Activated effector memory CD4-positive, alpha-beta T cell treated with Interleukin-2 at 50 U/mL for 16 hours (primary cell): ENCODE data around the gene SNPH.

Source experiments
- DNase-seq: peaks from one replicate; pipeline ENCODE4 v3.0.0-alpha.2; 2020

Gene SNPH

DNA sequence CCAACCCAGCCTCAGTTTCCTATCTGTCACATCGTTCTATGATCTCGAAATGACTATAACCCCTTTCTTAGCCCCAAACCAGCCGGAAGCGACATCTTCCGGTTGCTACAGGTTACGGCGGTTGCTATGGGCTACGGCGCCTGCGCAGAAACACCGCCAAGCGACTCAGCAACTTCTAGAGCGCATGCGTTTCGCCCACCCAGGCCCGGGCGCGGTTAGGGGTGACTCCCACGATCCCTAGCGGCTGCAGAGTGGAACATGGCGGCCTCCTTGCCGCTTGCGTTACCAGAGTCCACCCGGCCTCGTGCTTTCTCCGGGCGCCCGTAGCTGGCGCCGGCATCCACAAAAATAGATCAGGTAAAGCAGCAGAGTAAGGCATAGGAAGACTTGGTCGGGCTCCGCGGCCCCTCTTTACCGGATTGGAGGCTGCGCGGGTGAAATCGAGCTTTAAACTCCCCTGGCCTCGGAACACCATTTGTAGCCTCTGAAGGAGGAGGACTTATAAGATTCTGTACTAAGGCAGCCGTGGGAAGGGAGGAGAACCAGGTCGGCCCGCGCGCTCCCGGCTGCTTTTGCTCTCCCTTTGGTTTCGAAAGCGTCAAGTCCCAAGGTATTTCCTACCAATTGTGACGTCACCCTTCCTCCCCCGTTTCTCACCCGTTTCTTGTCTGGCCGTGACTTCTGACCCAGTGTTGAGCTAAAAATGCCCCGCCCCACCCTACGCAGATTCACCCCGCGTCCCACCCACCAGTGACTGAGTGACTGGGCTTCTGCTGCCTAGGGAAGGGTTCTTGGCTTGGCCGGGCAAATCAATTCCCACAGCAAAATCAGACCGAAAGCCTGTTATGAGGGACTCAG, 59.3 kb downstream of the SNPH start:
- DNase-seq: peak; percentile 97

GRCh38 chr20:1326031-1326930, 60.2 kb downstream of the SNPH start:
- DNase-seq: no peak

- DNase-seq: no peak
These were observed 61.2 kb downstream of the SNPH start for GRCh38 chr20:1327241-1327653.

GRCh38 chr20:1327827-1328679, 62.0 kb downstream of the SNPH start:
- DNase-seq: no peak

DNA sequence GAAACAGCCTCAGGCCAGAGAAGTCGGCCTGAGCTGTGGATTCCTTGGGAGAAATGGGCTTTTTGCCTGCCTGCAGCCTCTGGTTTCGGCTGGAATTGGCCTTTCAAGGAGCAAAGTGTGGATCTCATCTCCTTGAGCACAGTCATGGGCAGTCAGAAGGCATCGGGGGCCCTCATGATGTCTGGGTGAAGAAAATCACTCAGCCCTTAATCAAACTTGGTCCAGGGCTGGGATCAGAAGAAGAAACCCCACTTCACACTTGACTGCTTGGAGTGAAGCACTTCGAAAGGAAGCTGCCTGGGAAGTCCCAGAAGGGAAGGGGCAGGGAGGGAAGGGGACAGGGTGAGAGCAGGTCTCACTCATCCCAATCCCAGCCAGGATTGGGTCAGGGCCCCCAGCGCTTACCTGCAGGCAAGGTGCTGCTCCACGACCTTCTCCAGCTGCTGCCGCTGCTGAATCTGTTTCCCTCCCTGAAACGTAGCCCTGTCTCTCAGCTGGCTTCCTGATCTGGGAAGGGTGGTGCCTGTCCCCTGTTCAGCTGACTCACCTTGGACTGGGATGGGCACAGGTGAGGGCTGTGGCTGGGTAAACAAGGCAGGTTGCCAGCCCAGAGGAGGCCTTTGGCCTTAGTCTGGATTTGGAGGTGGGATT, 62.7 kb downstream of the SNPH start, which contains the start of gene SDCBP2:
Gene SDCBP2 (minus strand): TSS at position 460 of the 651 bp plus-strand sequence. CDS start 8,723 bp downstream, outside the sequence.
- DNase-seq: no peak

- DNase-seq: no peak
These were observed 64.2 kb downstream of the SNPH start for GRCh38 chr20:1330075-1330830.

DNA sequence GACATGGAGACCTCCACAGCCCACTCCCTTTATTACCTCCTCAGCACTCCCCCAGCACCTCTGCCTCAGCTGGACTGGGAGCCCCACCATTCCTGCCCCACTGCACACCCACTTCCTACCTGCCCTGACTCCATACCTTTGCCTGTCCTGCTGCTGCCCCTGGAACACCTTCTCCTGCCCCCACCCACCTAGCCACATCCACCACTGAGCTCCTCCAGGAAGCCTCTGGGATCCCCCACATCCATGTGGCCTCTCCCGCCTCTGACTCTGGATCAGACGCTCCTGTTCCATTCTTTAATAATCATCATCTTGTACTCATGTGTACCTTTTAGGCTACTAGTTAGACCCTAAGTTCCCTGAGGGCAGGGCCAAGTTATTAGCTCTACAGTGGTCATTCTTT, 65.0 kb downstream of the SNPH start:
- no peak for DNase-seq

DNA sequence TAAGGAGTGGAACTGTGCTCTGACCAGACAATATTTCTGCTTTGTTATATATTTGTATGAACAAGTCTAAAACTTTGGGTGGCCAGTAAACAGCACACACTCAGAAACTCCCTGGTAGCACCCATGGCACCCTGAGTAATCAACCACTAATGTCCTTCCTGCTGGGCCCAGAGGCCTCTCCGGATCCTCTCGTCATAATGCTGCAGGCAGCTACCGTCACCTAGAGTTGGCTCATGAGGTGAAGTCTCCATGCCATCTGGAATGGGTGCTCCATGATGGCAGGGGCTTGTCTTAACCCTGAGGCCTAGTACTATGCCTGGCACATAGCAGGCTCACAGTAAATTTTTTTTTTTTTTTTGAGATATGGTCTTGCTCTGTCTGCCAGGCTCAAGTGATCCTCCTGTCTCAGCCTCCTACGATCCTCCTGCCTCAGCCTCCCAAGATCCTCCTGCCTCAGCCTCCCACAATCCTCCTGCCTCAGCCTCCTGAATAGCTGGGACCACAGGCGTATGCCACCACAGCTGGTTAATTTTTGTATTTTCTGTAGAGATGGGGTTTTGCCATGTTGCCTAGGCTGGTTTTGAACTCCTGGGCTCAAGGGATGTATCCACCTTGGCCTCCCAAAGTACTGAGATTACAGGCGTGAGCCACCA, 65.8 kb downstream of the SNPH start:
- DNase-seq: no peak

DNA sequence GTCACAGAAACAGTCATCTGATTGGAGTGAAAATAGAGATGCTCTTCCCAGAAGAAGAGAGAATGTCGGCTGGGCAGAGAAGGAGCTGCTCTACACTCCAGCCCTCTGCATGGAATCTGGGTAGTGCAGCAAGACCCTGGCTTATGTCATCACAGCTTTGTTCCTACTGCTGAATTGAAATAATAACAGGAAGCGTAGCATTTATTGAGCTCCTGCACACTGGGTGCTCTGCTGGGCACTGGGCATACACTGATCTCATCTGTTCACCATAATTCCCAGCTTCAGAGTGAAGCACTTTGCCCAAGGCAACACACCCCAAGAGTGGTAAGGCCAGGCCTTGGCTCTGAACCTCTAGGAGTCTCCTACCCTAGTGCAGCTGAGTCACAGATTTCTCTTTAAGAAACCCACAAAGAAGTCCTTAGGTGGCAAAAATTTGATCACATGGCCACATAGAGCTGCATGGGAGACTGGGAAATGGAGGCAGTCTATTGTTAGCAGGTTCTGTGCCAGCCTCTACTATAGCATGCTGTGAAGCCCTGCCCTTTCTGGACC, 66.7 kb downstream of the SNPH start:
- DNase-seq: no peak

GRCh38 chr20:1333462-1334369, 67.6 kb downstream of the SNPH start:
- no peak for DNase-seq

GRCh38 chr20:1334370-1334731, 68.3 kb downstream of the SNPH start:
- no peak for DNase-seq

DNA sequence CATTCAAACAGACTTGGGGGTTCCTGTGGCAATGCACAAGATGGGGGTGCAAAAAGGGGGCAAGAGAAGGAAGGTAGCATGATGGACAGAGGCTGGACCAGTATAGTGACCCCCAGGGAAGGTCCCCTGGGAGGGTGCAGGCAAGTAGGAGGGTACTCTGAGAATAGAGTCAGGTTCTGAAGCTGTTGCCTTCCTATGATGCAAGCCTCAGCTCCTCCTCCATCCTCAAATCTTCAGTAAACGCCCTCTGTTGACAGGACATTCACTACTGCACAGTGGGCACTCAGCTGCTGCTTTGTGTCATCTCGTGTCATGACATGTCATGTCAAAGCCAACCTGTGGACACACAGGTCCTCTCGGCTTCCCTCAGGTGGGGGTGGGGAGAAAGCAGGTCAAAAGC, 68.7 kb downstream of the SNPH start:
- DNase-seq: no peak

- no peak for DNase-seq
These were observed 70.0 kb downstream of the SNPH start for GRCh38 chr20:1335961-1336698.

- no peak for DNase-seq
These were observed 70.7 kb downstream of the SNPH start for GRCh38 chr20:1336699-1337367.

GRCh38 chr20:1337441-1337840, 71.3 kb downstream of the SNPH start:
- DNase-seq: no peak

DNA sequence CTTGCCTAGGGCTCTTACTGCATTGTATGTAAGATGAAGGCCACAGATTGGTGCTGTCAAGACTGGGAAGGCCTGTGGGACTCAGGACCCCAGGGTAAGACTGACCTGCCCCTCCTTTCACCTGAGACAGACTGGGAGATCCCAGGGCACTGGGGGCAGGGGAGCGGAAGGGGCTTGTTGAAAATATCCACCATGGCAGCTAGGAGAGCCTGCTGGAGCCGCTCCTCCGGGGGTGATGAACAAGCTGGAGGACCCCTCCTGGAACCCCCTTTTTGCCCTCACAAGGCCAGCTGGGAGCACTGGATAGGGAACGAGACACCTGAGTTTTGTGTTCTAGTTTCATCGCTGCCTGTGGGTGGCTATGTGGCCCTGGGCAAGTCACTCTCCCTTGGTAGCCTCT, 72.0 kb downstream of the SNPH start:
- DNase-seq: no peak

DNA sequence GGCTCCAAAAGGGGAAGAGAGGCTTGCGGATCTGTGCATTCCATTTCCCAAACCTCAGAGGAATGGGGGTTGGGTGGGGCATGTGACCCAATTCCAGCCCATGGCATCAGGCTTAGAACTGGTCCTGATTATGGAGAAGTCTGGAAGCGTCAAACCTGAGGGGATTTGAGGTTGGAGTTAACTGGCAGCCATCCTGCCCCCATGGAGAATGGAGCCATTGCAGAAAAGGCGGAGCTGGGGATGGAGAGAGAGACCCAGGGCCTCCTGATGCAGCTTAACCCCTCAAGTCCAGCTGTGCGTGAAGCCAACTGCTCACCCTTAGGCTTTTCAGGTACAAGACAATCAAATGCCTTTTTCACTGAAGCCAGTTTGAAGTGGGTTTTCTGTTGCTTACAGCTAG, 72.7 kb downstream of the SNPH start:
- no peak for DNase-seq

DNA sequence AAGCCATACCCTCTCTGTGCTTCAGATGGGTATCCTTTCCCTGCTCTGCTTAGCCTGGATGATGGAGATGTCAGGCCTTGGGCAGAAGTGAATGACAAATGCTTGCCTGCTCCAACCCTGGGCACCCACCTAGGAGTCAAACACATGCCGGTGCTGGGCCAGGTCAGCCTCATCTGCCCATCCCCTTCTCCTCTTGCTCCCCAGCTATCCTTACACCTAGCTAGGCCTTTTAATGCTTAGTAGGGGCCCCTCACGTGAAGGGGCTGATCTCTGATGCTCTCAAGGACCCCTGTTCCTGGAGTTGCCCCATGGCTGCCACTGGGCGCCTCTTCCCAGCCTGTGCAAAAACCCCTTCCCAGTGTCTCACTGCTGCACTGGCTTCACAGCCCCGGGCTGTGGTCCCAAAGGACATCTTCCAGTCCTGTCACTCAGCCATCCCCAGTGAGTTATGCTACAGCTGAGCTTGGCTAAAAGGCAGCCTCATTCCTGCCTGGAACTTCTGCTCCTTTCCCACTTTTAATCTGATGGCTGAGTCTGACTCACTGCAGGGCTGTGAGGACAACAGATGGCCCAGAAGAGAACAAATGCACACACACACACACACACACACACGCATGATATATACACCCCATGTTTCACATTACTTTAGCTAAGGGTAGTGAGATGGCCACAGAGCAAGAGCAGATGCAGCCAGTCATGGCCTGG, 75.6 kb downstream of the SNPH start:
- no peak for DNase-seq
